ENCODE results near the gene HBA2.
"Not testable (repeated sequence)": the region's sequence is repeated elsewhere in the genome, so short reads cannot be mapped to it uniquely, and the experiment has no call there.

The HBA2 gene

DNA sequence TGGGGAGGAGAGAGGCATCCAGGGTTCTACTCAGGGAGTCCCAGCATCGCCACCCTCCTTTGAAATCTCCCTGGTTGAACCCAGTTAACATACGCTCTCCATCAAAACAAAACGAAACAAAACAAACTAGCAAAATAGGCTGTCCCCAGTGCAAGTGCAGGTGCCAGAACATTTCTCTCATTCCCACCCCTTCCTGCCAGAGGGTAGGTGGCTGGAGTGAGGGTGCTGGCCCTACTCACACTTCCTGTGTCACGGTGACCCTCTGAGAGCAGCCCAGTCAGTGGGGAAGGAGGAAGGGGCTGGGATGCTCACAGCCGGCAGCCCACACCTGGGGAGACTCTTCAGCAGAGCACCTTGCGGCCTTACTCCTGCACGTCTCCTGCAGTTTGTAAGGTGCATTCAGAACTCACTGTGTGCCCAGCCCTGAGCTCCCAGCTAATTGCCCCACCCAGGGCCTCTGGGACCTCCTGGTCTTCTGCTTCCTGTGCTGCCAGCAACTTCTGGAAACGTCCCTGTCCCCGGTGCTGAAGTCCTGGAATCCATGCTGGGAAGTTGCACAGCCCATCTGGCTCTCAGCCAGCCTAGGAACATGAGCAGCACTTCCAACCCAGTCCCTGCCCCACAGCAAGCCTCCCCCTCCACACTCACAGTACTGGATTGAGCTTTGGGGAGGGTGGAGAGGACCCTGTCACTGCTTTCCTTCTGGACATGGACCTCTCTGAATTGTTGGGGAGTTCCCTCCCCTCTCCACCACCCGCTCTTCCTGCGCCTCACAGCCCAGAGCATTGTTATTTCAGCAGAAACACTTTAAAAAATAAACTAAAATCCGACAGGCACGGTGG lies 1.5 kb downstream of the HBA2 start:
- DNase-seq: not testable (repeated sequence)

DNA sequence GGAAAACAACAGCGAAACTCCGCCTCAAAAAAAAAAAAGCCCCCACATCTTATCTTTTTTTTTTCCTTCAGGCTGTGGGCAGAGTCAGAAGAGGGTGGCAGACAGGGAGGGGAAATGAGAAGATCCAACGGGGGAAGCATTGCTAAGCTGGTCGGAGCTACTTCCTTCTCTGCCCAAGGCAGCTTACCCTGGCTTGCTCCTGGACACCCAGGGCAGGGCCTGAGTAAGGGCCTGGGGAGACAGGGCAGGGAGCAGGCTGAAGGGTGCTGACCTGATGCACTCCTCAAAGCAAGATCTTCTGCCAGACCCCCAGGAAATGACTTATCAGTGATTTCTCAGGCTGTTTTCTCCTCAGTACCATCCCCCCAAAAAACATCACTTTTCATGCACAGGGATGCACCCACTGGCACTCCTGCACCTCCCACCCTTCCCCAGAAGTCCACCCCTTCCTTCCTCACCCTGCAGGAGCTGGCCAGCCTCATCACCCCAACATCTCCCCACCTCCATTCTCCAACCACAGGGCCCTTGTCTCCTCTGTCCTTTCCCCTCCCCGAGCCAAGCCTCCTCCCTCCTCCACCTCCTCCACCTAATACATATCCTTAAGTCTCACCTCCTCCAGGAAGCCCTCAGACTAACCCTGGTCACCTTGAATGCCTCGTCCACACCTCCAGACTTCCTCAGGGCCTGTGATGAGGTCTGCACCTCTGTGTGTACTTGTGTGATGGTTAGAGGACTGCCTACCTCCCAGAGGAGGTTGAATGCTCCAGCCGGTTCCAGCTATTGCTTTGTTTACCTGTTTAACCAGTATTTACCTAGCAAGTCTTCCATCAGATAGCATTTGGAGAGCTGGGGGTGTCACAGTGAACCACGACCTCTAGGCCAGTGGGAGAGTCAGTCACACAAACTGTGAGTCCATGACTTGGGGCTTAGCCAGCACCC lies 2.6 kb downstream of the HBA2 start:
- no peak for DNase-seq

DNA sequence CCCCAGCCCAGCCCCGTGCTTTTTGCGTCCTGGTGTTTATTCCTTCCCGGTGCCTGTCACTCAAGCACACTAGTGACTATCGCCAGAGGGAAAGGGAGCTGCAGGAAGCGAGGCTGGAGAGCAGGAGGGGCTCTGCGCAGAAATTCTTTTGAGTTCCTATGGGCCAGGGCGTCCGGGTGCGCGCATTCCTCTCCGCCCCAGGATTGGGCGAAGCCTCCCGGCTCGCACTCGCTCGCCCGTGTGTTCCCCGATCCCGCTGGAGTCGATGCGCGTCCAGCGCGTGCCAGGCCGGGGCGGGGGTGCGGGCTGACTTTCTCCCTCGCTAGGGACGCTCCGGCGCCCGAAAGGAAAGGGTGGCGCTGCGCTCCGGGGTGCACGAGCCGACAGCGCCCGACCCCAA lies 3.3 kb downstream of the HBA2 start:
- not testable (repeated sequence) for DNase-seq

DNA sequence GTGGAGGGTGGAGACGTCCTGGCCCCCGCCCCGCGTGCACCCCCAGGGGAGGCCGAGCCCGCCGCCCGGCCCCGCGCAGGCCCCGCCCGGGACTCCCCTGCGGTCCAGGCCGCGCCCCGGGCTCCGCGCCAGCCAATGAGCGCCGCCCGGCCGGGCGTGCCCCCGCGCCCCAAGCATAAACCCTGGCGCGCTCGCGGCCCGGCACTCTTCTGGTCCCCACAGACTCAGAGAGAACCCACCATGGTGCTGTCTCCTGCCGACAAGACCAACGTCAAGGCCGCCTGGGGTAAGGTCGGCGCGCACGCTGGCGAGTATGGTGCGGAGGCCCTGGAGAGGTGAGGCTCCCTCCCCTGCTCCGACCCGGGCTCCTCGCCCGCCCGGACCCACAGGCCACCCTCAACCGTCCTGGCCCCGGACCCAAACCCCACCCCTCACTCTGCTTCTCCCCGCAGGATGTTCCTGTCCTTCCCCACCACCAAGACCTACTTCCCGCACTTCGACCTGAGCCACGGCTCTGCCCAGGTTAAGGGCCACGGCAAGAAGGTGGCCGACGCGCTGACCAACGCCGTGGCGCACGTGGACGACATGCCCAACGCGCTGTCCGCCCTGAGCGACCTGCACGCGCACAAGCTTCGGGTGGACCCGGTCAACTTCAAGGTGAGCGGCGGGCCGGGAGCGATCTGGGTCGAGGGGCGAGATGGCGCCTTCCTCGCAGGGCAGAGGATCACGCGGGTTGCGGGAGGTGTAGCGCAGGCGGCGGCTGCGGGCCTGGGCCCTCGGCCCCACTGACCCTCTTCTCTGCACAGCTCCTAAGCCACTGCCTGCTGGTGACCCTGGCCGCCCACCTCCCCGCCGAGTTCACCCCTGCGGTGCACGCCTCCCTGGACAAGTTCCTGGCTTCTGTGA lies 4.1 kb downstream of the HBA2 start, which contains the start of gene HBA1:
TSS of gene HBA1 (plus strand) at position 204 of the 906 bp plus-strand sequence. CDS start at position 241, 37 bp downstream.
- DNase-seq: not testable (repeated sequence)

DNA sequence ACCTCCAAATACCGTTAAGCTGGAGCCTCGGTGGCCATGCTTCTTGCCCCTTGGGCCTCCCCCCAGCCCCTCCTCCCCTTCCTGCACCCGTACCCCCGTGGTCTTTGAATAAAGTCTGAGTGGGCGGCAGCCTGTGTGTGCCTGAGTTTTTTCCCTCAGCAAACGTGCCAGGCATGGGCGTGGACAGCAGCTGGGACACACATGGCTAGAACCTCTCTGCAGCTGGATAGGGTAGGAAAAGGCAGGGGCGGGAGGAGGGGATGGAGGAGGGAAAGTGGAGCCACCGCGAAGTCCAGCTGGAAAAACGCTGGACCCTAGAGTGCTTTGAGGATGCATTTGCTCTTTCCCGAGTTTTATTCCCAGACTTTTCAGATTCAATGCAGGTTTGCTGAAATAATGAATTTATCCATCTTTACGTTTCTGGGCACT lies 4.7 kb downstream of the HBA2 start:
- DNase-seq: no peak

DNA sequence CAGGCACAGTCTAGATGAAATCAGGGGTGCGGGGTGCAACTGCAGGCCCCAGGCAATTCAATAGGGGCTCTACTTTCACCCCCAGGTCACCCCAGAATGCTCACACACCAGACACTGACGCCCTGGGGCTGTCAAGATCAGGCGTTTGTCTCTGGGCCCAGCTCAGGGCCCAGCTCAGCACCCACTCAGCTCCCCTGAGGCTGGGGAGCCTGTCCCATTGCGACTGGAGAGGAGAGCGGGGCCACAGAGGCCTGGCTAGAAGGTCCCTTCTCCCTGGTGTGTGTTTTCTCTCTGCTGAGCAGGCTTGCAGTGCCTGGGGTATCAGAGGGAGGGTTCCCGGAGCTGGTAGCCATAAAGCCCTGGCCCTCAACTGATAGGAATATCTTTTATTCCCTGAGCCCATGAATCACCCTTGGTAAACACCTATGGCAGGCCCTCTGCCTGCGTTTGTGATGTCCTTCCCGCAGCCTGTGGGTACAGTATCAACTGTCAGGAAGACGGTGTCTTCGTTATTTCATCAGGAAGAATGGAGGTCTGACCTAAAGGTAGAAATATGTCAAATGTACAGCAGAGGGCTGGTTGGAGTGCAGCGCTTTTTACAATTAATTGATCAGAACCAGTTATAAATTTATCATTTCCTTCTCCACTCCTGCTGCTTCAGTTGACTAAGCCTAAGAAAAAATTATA lies 5.4 kb downstream of the HBA2 start:
- DNase-seq: no peak

DNA sequence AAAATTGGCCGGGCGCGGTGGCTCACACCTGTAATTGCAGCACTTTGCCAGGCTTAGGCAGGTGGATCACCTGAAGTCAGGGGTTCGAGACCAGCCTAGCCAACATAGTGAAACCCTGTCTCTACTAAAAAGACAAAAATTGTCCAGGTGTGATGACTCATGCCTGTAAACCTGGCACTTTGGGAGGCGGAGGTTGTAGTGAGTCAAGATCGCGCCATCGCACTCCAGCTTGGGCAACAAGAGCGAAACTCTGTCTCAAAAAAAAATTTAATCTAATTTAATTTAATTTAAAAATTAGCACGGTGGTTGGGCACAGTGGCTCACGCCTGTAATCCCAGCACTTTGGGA lies 6.0 kb downstream of the HBA2 start:
- DNase-seq: no peak

DNA sequence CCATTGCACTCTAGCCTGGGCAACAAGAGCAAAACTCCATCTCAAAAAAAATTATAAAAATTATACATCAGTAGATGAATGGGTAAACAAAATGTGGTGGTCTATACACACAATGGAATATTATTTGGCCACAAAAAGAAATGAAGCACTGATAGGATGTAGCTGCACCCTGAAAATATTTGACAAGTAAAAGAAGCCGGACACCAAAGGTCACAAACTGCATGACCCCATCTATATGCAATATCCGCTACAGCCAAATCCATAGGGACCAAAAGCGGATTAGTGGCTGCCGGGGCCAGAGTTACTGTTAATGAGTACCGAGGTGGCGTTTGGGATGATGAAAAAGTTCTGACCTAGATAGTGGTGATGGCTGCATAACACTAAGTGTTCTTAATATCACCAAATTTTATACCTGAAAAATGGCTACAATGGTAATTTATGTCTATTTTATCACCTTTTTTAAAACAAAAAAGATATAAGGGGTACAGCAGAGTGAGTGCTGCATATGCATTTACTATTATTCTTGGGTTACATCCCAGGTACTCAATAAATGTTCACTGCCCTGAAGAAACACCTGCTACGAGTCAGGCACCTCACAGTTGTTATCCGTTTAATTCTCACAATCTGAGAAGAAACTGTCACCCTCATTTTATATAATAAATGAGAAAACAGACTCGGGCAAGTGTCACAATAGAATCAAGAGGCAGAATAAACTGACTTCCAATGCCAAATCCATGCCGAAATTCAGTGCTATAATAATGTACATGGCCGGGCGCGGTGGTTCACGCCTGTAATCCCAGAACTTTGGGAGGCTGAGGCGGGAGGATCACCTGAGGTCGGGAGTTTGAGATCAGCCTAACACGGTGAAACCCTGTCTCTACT lies 6.8 kb downstream of the HBA2 start:
- DNase-seq: no peak

DNA sequence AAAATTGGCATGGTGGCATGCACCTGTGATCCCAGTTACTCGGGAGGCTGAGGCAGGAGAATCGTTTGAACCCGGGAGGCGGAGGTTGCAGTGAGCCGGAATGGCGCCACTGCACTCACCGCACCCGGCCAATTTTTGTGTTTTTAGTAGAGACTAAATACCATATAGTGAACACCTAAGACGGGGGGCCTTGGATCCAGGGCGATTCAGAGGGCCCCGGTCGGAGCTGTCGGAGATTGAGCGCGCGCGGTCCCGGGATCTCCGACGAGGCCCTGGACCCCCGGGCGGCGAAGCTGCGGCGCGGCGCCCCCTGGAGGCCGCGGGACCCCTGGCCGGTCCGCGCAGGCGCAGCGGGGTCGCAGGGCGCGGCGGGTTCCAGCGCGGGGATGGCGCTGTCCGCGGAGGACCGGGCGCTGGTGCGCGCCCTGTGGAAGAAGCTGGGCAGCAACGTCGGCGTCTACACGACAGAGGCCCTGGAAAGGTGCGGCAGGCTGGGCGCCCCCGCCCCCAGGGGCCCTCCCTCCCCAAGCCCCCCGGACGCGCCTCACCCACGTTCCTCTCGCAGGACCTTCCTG lies 7.5 kb downstream of the HBA2 start, which contains the start of gene HBQ1:
TSS of gene HBQ1 (plus strand) at position 359 of the 575 bp plus-strand sequence. CDS start at position 387, 28 bp downstream.
- peak in 3 of 56 donors; percentile 9 to 27 (median 16) for DNase-seq

DNA sequence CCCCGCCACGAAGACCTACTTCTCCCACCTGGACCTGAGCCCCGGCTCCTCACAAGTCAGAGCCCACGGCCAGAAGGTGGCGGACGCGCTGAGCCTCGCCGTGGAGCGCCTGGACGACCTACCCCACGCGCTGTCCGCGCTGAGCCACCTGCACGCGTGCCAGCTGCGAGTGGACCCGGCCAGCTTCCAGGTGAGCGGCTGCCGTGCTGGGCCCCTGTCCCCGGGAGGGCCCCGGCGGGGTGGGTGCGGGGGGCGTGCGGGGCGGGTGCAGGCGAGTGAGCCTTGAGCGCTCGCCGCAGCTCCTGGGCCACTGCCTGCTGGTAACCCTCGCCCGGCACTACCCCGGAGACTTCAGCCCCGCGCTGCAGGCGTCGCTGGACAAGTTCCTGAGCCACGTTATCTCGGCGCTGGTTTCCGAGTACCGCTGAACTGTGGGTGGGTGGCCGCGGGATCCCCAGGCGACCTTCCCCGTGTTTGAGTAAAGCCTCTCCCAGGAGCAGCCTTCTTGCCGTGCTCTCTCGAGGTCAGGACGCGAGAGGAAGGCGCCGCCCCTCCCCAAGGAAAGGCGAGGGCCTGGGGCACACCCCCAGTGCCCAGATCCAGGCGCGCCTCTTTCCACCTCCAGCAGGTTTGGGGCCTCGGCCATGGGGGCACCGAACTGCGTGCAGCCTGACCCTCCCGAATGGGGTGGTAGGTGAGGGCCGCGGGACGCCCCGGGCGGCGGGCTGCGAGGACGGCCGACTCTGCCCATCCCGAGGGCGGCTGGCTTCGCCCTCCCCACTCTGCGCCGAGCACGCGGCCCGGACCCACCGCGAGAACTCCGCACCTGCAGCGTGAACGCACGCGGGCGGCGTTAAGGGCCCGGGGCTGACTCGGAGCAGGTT lies 8.2 kb downstream of the HBA2 start:
- DNase-seq: peak in 26 of 56 donors; percentile 11 to 75 (median 38)

DNA sequence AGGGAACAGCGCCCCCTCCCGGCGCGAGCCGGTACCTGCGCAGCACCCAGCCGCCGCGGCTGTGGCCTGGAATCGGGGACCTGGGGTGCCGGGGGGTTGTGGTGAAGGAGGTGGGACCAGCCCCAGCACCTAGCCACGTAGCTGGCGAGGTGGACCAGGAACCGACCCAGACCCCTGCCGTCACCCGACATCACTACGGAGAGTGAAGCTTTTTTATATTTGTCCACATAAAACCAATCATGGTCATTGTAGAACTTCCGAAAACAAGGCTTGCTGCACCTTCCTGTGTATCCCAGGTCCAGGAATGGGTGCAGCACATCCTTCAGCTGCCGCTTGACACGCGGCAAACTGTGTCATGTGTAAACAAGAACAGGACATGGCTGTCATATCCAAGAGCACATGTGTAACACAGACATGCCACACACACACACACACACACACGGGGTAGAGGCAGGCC lies 8.9 kb downstream of the HBA2 start:
- peak in 24 of 56 donors; percentile 8 to 79 (median 22) for DNase-seq

DNA sequence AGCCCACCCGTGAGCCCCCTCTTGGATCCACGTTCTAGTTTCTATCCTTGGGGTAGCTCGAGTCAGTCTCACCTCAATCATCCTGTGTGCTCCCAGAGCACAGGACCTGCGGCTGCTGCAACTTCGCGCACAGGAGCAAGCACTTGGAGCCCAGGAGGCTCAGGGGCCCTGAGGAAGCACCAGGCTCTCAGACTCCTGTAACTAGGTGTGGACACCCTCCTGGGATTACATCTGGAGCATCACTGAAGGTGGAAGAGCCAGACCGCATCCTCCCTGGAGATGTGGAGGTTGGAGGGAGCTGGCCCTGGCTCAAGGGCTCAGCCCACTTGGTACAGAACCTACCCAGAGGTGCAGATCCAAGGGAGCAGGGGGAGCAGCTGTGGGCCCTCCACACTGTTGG lies 10.3 kb downstream of the HBA2 start:
- no peak for DNase-seq

DNA sequence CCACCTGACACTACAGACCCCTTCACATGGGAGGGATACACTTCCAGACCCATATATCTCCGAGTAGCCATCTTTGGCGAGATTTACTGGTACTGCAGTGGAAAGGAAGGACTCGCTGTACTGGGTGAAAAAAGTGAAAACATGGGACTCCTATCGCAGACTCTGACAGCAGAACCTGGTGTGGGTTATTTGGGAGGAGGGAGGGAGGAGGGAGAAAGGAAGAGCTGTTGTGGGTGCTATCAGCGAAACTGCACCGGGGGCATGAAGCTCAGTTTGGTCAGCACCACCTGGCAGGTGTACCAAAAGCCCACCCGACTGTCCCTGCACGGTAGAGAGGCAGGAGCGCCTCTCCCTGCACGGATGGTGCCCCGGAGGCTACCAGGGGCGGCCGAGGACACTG lies 12.5 kb downstream of the HBA2 start:
- no peak for DNase-seq

DNA sequence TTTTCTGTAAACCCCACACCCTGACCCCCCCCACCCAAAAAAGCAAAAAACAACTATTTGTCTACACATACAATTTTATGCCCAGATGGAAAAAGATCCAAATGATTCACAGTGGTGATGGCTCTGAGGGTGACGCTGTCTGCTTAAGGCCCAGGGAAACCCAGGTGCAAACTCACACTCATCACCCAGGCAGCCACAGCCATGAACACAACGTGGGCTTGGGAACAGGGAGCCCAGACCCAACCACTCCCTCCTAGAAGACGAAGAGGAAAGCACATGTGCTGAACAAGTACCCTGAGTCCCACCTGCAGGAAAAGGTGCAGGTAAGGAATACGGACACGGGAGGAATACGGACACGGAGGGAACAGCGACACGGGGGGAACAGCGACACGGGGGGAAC lies 13.0 kb downstream of the HBA2 start:
- DNase-seq: no peak

DNA sequence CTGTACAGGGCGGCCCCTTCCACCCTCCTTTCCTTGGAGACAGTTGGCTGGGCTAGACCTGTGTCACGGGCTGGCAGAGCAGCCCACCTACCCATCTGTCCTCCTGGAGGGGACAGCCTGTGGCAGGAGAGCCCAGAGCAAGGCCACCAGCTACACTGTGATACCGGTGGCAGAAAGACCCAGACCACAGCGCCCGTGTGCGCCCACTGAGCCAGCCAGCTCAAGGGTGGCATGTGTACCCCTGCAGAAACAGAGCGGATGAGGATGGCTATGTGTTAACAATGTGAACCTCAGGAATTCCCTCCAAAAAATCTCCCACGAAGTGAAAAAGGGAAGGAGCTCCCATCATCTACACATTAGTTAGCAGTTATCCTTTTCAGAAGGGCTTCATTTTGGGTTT lies 14.7 kb downstream of the HBA2 start:
- no peak for DNase-seq

DNA sequence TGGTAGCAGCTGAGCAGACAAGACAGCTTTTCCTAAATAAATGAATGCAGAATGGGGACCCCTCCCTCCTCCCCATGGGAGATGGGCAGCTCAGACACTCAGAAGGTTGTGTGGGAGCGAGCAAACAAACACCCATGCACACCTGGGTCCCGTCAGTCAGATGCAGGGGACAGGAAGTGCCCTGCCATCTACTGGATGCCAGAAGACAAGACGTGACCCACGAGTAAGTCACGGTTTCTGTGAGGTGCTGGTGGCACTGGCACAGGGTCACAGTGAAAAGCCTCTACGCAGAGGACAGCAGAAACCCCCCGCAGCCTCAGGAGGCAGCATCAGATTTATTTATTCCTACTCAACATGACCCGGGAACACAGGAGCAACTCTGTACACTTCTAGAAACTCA lies 16.0 kb downstream of the HBA2 start:
- no peak for DNase-seq

DNA sequence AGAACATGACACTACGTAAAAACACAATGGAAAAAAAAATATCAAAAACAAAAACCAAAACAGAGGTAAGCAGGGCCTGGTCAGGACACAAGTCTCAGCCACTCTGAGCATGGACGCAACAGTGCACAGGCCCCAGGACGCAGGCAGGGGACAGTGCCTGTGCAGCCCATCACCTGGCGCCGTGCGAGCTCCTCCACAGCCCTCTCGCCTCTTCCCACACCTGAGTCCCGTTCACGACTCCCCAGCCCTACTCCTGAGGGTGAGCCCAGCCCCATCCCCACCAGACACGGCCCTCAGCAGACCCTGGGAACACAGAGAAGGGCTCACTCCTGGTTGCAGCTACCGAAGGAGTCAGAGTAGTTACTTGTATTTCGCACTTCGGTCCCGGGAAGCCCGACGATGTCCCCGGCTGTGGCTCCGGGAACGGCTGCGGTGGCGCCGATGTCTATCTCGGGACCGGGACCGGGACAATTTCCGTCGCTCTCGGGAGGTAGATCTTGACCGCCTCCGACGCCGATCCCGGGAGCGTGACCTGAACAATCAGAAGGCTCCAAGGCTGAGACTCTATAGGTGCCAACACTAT lies 17.0 kb downstream of the HBA2 start:
- DNase-seq: no peak

All from nucleus accumbens (tissue), 56 donors.